PC-3 (cell line): Measurements from ENCODE around the gene CPLX3. TPM values are rescaled to one million over a fixed set of nuclear protein-coding genes. Genes with fewer than 3 reads are reported as not detected.

Source experiments
- ATAC-seq: fragments of 200-7000 bp; cut with Tn5 transposase; 2 replicates; pipeline ENCODE4 v1.9.1; 2020; ENCODE audit warnings: mild to moderate bottlenecking, moderate library complexity
- BruUV-seq: library from RNA; stranded (reverse); fragments of 400-500 nt; replicated peaks from 2 replicates; lab custom pipeline; 2021; lab: Mats Ljungman, UMichigan
- CTCF ChIA-PET: fragments of 300-600 bp; sonication (Branson Sonifier 250); formaldehyde crosslinking; loops from one replicate; lab custom pipeline; 2022; ENCODE audit warnings: antibody characterized with exemption; lab: Charles Lee
- POLR2A ChIA-PET: fragments of 300-600 bp; sonication (Branson Sonifier 250); formaldehyde crosslinking; loops from one replicate; lab custom pipeline; 2022; ENCODE audit warnings: antibody characterized with exemption; ENCODE audit not compliant: unreplicated experiment; lab: Charles Lee
- DNase-seq: peaks from one replicate; pipeline ENCODE4 v3.0.0-alpha.2; 2015
- H2AFZ ChIP-seq: fragments of 300-600 bp; sonication (generic); 2 replicates; pipeline ENCODE4 v1.6.0; 2016; ENCODE audit warnings: antibody characterized with exemption, low read length
- H3F3A ChIP-seq: fragments of 300-600 bp; sonication (generic); one replicate; pipeline ENCODE4 v1.6.0; 2017; ENCODE audit warnings: antibody characterized with exemption, low read length, control low read depth, mild to moderate bottlenecking; ENCODE audit not compliant: unreplicated experiment
- H3K27ac ChIP-seq: fragments of 300-600 bp; sonication (generic); 2 replicates; pipeline ENCODE4 v1.5.1; 2016; ENCODE audit warnings: mild to moderate bottlenecking, low read length
- H3K27me3 ChIP-seq: fragments of 300-600 bp; sonication (generic); 2 replicates; pipeline ENCODE4 v1.6.1; 2016; ENCODE audit warnings: low read length, mixed read lengths
- H3K36me3 ChIP-seq: fragments of 300-600 bp; sonication (generic); 2 replicates; pipeline ENCODE4 v1.6.1; 2016; ENCODE audit warnings: low read depth, mixed run types, low read length, mixed read lengths
- H3K4me1 ChIP-seq: fragments of 300-600 bp; sonication (generic); 2 replicates; pipeline ENCODE4 v1.5.1; 2016; ENCODE audit warnings: low read length; ENCODE audit not compliant: insufficient read depth
- H3K4me2 ChIP-seq: fragments of 300-600 bp; sonication (generic); 2 replicates; pipeline ENCODE4 v1.6.0; 2016; ENCODE audit warnings: low read length
- H3K4me3 ChIP-seq: fragments of 300-600 bp; sonication (generic); 2 replicates; pipeline ENCODE4 v1.5.1; 2016; ENCODE audit warnings: mild to moderate bottlenecking, low read length, mixed read lengths
- H3K79me2 ChIP-seq: fragments of 300-600 bp; sonication (generic); 2 replicates; pipeline ENCODE4 v1.6.1; 2017; ENCODE audit warnings: low read length, mixed read lengths
- H3K9ac ChIP-seq: fragments of 300-600 bp; sonication (generic); 2 replicates; pipeline ENCODE4 v1.6.0; 2016; ENCODE audit warnings: mild to moderate bottlenecking, low read length
- H3K9me2 ChIP-seq: fragments of 300-600 bp; sonication (generic); replicated peaks from 2 replicates; pipeline ENCODE4 v1.6.1; 2016; ENCODE audit warnings: mixed run types, low read length, mixed read lengths
- H3K9me3 ChIP-seq: fragments of 300-600 bp; sonication (generic); 2 replicates; pipeline ENCODE4 v1.6.1; 2016; ENCODE audit warnings: low read length, mixed read lengths
- H4K20me1 ChIP-seq: fragments of 300-600 bp; sonication (generic); 2 replicates; pipeline ENCODE4 v1.6.1; 2016; ENCODE audit warnings: low read length, mixed read lengths
- CTCF ChIP-seq: fragments of 300-600 bp; sonication (generic); conservative IDR thresholded peaks from 2 replicates; pipeline ENCODE4 v1.5.1; 2017; ENCODE audit warnings: antibody characterized with exemption, low read depth, mild to moderate bottlenecking, low read length
- EZH2 ChIP-seq: fragments of 300-600 bp; sonication (generic); IDR thresholded peaks from one replicate; pipeline ENCODE4 v1.6.1; 2017; ENCODE audit warnings: antibody characterized with exemption, mild to moderate bottlenecking, low read length; ENCODE audit not compliant: unreplicated experiment
- EZH2phosphoT487 ChIP-seq: fragments of 300-600 bp; sonication (generic); IDR thresholded peaks from 2 replicates; pipeline ENCODE4 v1.6.1; 2018; ENCODE audit warnings: mild to moderate bottlenecking, antibody characterized with exemption, low read length, borderline replicate concordance
- intact Hi-C: fragments of 100-400 bp; cut with micrococcal nuclease; formaldehyde crosslinking; loops from 2 replicates; pipeline ENCODE4 v1.9.0; 2023
- total RNA-seq: library from RNA; depleted of rRNA; stranded (reverse); fragments of >200 nt; gene quantifications from 2 replicates; pipeline ENCODE4 v1.2.3, GENCODE V29; 2014

Gene CPLX3
- total RNA-seq, 1 experiment from 2014 or later = not detected

- H3F3A ChIP-seq = no peaks in the 10 kb centered on the region
- ChIA-PET POLR2A (no interaction called here), CTCF (no interaction called here)
- H4K20me1 ChIP-seq = no peaks in the 10 kb centered on the region
- no peak overlapping the region for H3K9ac ChIP-seq
- peaks cover 7% of the 10 kb centered on the region for H3K79me2 ChIP-seq
- no peaks in the 10 kb centered on the region for H3K27me3 ChIP-seq
- BruUV-seq = no TSS peak
- H3K4me2 ChIP-seq = no peak overlapping the region
- H3K9me2 ChIP-seq = no peaks in the 10 kb centered on the region
- no peaks in the 10 kb centered on the region for H3K9me3 ChIP-seq
- TF ChIP-seq EZH2phosphoT487 = no peak
- TF ChIP-seq CTCF = no peak
- TF ChIP-seq EZH2 = no peak
- H3K36me3 ChIP-seq = no peaks in the 10 kb centered on the region
- no peak for ATAC-seq
- no peak overlapping the region for H3K27ac ChIP-seq
- intact Hi-C loops = no loop called here
- no peak for DNase-seq
- H2AFZ ChIP-seq = no peak overlapping the region
- peaks cover 7% of the 10 kb centered on the region for H3K4me1 ChIP-seq
- H3K4me3 ChIP-seq = no peak overlapping the region
Observed at GRCh38 chr15:74777769-74778598, 48.4 kb upstream of the CPLX3 start.

GRCh38 chr15:74778599-74778970 is 47.8 kb upstream of the CPLX3 start:
- Histone ChIP-seq H3K9me2 (no peaks in the 10 kb centered on the region), H3K4me1 (peaks cover 13% of the 10 kb centered on the region), H3K27ac (no peak overlapping the region), H3F3A (no peaks in the 10 kb centered on the region), H3K9ac (no peak overlapping the region), H3K4me3 (no peak overlapping the region), H2AFZ (no peak overlapping the region), H3K36me3 (no peaks in the 10 kb centered on the region), H3K9me3 (no peaks in the 10 kb centered on the region), H3K27me3 (no peaks in the 10 kb centered on the region), H4K20me1 (no peaks in the 10 kb centered on the region), H3K79me2 (peaks cover 13% of the 10 kb centered on the region), H3K4me2 (no peak overlapping the region)
- BruUV-seq = no TSS peak
- ChIA-PET CTCF (no interaction called here), POLR2A (no interaction called here)
- ATAC-seq (no peak), DNase-seq (no peak)
- intact Hi-C loops = no loop called here
- TF ChIP-seq EZH2phosphoT487 (no peak), EZH2 (no peak), CTCF (no peak)

- H4K20me1 ChIP-seq = no peaks in the 10 kb centered on the region
- H2AFZ ChIP-seq = no peak overlapping the region
- peaks cover 19% of the 10 kb centered on the region for H3K79me2 ChIP-seq
- no peaks in the 10 kb centered on the region for H3F3A ChIP-seq
- H3K9me3 ChIP-seq = no peaks in the 10 kb centered on the region
- intact Hi-C loops = no loop called here
- ChIA-PET POLR2A (no interaction called here), CTCF (no interaction called here)
- no TSS peak for BruUV-seq
- no peaks in the 10 kb centered on the region for H3K9me2 ChIP-seq
- H3K36me3 ChIP-seq = no peaks in the 10 kb centered on the region
- no peak overlapping the region for H3K27ac ChIP-seq
- no peak overlapping the region for H3K9ac ChIP-seq
- peaks cover 18% of the 10 kb centered on the region for H3K4me1 ChIP-seq
- H3K4me3 ChIP-seq = no peak overlapping the region
- no peak for DNase-seq
- ATAC-seq = no peak
- H3K4me2 ChIP-seq = no peak overlapping the region
- H3K27me3 ChIP-seq = no peaks in the 10 kb centered on the region
- no peak for TF ChIP-seq CTCF
- TF ChIP-seq EZH2 = no peak
- TF ChIP-seq EZH2phosphoT487 = no peak
Observed at GRCh38 chr15:74779162-74779648, 47.2 kb upstream of the CPLX3 start.
